Lung (tissue), 12 donors: Measurements from ENCODE around the gene HOXD13. TPM values are rescaled to one million over a fixed set of nuclear protein-coding genes. Genes with fewer than 3 reads are reported as not detected.

ENCODE experiments used
- ATAC-seq: fragments of 200-7000 bp; cut with Tn5 transposase; one replicate; pipeline ENCODE4 v1.9.1; 2020; ENCODE audit warnings: moderate number of reproducible peaks; ENCODE audit not compliant: insufficient read depth, low FRiP score
- DNase-seq, 3 donors: peaks; one replicate each; pipeline ENCODE4 v3.0.0-alpha.2; 2013 to 2017
- H3K27ac ChIP-seq, 2 donors: one replicate each; pipeline ENCODE4 v1.5.1; 2013; ENCODE audit warnings: mild to moderate bottlenecking in 2 of 2, moderate library complexity in 2 of 2, control low read depth in 1 of 2, inconsistent platforms in 1 of 2, low read depth in 1 of 2, low read length in 1 of 2
- H3K27me3 ChIP-seq, 3 donors: one replicate each; pipeline ENCODE4 v1.5.1; 2013; ENCODE audit warnings: low read length in 2 of 3; ENCODE audit not compliant: control insufficient read depth in 3 of 3, insufficient read depth in 3 of 3
- H3K36me3 ChIP-seq, 4 donors: one replicate each; pipeline ENCODE4 v1.5.1; 2013; ENCODE audit warnings: low read length in 4 of 4, mild to moderate bottlenecking in 1 of 4, moderate library complexity in 1 of 4; ENCODE audit not compliant: control insufficient read depth in 4 of 4, insufficient read depth in 4 of 4
- H3K4me1 ChIP-seq, 5 donors: one replicate each; pipeline ENCODE4 v1.5.1; 2013; ENCODE audit warnings: low read length in 5 of 5, mild to moderate bottlenecking in 2 of 5, moderate library complexity in 1 of 5; ENCODE audit not compliant: control insufficient read depth in 5 of 5, insufficient read depth in 5 of 5
- H3K4me3 ChIP-seq: one replicate; pipeline ENCODE4 v1.5.1; 2013; ENCODE audit warnings: mild to moderate bottlenecking, control low read depth, moderate library complexity
- H3K9ac ChIP-seq, 2 donors: one replicate each; pipeline ENCODE4 v1.5.1; 2013; ENCODE audit warnings: low read length in 2 of 2, control low read depth in 1 of 2; ENCODE audit not compliant: insufficient read depth in 1 of 2
- H3K9me3 ChIP-seq, 4 donors: one replicate each; pipeline ENCODE4 v1.5.1; 2013; ENCODE audit warnings: low read length in 3 of 4, mild to moderate bottlenecking in 1 of 4, moderate library complexity in 1 of 4; ENCODE audit not compliant: control insufficient read depth in 4 of 4, insufficient read depth in 3 of 4
- WGBS, 2 donors: extraction: QIAGEN DNeasy Blood & Tissue Kit; methylation state at CpG; one replicate each; pipeline ENCODE4 v1.1.7; 2013; 5-methylcytosine and 5-hydroxymethylcytosine counted together
- polyA plus RNA-seq, 2 donors: library from polyadenylated mRNA; stranded (reverse); fragments of 200-250 nt; gene quantifications; one replicate each; pipeline ENCODE4 v1.2.1, GENCODE V29; 2013
- total RNA-seq, 2 donors: library from RNA; depleted of rRNA in 1 of 2; stranded (reverse); fragments of >200 nt in 1 of 2; gene quantifications; one replicate each; pipeline ENCODE4 v1.2.1, GENCODE V29; 2014 to 2021
- TF ChIP-seq, protein P1 (sequence below): IDR thresholded peaks from 2 replicates; pipeline ENCODE4 v1.5.1; 2012; ENCODE audit warnings: mild to moderate bottlenecking; ENCODE audit errors: control extremely low read depth, extremely low read depth
- donor health status: control.
- donor health status: control.
- donor health status: Bipolar disorder and iron deficiency.
- donor health status: healthy.
- donor health status: DM: yes; HTN: yes; CAD: no.

Gene HOXD13
- total and polyA plus RNA-seq, 4 donors: not detected

DNA sequence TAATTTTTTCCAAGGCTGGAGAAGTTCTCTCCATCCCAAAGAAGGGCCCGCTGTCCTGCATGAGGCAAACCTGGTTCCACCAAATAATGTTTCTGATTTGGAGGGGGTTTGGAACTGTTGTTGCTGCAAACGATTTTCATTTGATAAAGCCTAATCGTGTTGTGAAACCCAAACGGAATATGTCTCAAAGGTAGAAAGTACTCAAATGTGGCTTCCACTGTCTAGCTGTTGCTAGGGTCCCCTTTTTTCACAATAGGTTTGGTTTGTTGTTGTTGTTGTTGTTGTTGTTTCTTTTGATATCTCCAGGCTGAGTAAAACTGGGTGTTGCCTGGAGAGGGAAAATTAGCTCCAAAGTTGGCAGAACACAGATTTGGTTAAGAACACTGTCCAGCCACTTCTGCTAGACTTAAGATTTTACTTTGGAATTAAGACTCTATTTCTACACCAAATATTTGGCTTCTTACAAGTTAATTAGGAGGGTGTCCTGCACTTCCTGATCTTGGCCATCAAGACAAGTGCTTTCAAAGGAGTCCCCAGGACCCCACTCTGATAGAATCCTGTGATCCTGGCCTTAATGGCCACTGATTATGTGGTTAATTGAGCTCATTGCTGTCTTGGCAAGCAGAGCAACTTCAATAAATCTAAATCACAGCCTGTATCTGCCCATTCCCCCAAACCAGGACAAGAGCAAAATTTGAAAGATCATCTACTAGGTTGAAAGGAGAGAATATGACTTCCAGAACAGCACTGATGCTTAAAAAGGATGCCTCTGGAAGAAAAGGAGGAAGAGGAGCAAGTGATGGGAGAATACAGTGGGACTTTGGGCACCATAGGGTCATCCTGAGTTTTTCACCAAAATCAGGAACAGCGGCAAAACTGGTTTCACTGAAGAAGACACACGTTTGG, 3.3 kb upstream of the HOXD13 start:
- H3K9ac ChIP-seq: no peak overlapping the region
- H3K4me1 ChIP-seq: peaks cover 0 to 35% (median 0%) of the 10 kb centered on the region in 5 donors
- DNase-seq (peak in 1 of 3 donors; percentile 11), ATAC-seq (no peak)
- no peak overlapping the region for H3K27ac ChIP-seq
- peaks cover 8 to 94% (median 92%) of the 10 kb centered on the region in 3 donors for H3K27me3 ChIP-seq
- peaks cover 0 to 18% (median 0%) of the 10 kb centered on the region in 4 donors for H3K9me3 ChIP-seq
- H3K4me3 ChIP-seq: no peak overlapping the region
- H3K36me3 ChIP-seq: no peaks in the 10 kb centered on the region
- TF ChIP-seq, protein P1, sequence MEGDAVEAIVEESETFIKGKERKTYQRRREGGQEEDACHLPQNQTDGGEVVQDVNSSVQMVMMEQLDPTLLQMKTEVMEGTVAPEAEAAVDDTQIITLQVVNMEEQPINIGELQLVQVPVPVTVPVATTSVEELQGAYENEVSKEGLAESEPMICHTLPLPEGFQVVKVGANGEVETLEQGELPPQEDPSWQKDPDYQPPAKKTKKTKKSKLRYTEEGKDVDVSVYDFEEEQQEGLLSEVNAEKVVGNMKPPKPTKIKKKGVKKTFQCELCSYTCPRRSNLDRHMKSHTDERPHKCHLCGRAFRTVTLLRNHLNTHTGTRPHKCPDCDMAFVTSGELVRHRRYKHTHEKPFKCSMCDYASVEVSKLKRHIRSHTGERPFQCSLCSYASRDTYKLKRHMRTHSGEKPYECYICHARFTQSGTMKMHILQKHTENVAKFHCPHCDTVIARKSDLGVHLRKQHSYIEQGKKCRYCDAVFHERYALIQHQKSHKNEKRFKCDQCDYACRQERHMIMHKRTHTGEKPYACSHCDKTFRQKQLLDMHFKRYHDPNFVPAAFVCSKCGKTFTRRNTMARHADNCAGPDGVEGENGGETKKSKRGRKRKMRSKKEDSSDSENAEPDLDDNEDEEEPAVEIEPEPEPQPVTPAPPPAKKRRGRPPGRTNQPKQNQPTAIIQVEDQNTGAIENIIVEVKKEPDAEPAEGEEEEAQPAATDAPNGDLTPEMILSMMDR: no peak
- WGBS, 2 donors: 6 to 8% methylated on average over 6 of the region's 6 CpGs

DNA sequence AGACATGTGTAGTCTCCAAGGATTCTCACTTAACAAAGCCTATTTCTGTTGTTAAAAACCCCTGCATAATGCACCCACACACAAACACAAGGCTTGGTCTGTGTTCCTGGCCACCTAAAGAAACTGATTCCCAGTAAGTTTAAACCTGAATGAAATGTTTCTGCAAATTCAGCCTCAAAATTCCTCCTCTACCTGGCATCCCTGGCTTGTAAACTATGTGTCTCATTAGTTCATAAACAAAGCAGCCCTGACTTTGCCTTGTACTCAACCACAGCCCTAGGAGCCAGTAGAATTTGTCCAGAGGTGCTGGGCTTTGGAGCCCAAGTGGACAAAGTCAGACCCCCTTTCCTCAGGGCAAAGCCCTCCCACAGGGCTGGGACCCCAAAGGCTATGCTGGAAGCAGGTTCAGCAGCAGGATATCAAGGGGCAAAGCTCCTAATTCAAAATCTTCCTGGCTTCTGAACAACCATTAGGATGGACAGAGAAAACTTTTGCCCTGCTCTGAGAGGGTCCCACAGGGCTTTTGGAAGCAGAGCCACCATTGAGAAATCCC, 2.6 kb upstream of the HOXD13 start:
- TF ChIP-seq, protein P1: no peak
- H3K36me3 ChIP-seq: no peaks in the 10 kb centered on the region
- H3K4me3 ChIP-seq: no peak overlapping the region
- H3K9me3 ChIP-seq: peaks cover 0 to 20% (median 0%) of the 10 kb centered on the region in 4 donors
- no peak for DNase-seq
- ATAC-seq: no peak
- H3K4me1 ChIP-seq: peaks cover 0 to 31% (median 0%) of the 10 kb centered on the region in 5 donors
- H3K27me3 ChIP-seq: peaks cover 8 to 94% (median 92%) of the 10 kb centered on the region in 3 donors
- no peak overlapping the region for H3K27ac ChIP-seq
- no peak overlapping the region for H3K9ac ChIP-seq

DNA sequence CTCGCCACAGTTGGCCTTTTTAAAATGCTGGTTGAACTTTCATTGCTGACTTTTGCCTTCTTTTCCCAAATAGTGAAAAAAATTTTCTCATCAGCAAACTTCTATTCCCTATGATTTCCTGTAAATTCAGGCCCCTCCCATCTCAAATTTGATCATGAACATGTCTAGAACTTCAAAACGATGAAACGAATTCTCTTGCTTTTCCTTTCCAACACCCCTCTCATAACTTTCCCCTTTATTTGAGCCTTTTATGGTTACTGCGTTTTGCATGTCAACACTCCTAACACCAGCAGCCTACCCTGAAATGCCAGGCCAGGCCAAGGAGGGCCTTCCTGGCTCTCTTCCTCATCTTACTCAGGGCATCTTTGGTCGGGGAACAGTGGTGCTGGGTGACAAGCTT, 1.7 kb upstream of the HOXD13 start:
- TF ChIP-seq, protein P1: no peak
- WGBS, 2 donors: 20 to 25% methylated on average over 5 of the region's 5 CpGs
- ATAC-seq (no peak), DNase-seq (peak in 1 of 3 donors; percentile 30)
- Histone ChIP-seq H3K27me3 (peaks cover 8 to 94% (median 92%) of the 10 kb centered on the region in 3 donors), H3K9me3 (peaks cover 0 to 20% (median 0%) of the 10 kb centered on the region in 4 donors), H3K4me1 (peaks cover 0 to 22% (median 0%) of the 10 kb centered on the region in 5 donors), H3K4me3 (no peak overlapping the region), H3K36me3 (no peaks in the 10 kb centered on the region), H3K9ac (no peak overlapping the region), H3K27ac (no peak overlapping the region)
